HepG2 (cell line): ENCODE results near the gene SLC13A5. TPM values are rescaled to one million over a fixed set of nuclear protein-coding genes. Genes with fewer than 3 reads are reported as not detected.

Source experiments
- FOSL2 ChIP-seq: sonication (generic); formaldehyde crosslinking; IDR thresholded peaks from 2 replicates; pipeline ENCODE4 v1.4.0; 2020; ENCODE audit warnings: missing genetic modification reagents
- HOMEZ ChIP-seq: IDR thresholded peaks from 2 replicates; pipeline ENCODE4 v1.6.1; 2016; ENCODE audit warnings: low read depth
- NFYB ChIP-seq: sonication (generic); formaldehyde crosslinking; IDR thresholded peaks from 2 replicates; pipeline ENCODE4 v1.4.0; 2020; ENCODE audit warnings: missing genetic modification reagents
- ONECUT2 ChIP-seq: sonication (generic); formaldehyde crosslinking; IDR thresholded peaks from 2 replicates; pipeline ENCODE4 v1.4.0; 2020; ENCODE audit warnings: missing genetic modification reagents
- TBP ChIP-seq: sonication (generic); formaldehyde crosslinking; IDR thresholded peaks from 2 replicates; pipeline ENCODE4 v1.5.0; 2020; ENCODE audit warnings: missing genetic modification reagents
- THAP7 ChIP-seq: sonication (generic); formaldehyde crosslinking; IDR thresholded peaks from 2 replicates; pipeline ENCODE4 v1.8.1; 2023; ENCODE audit warnings: mild to moderate bottlenecking, missing genetic modification reagents
- TOPORS ChIP-seq: sonication (generic); formaldehyde crosslinking; IDR thresholded peaks from 2 replicates; pipeline ENCODE4 v1.8.0; 2023; ENCODE audit warnings: mild to moderate bottlenecking, missing genetic modification reagents
- ZNF547 ChIP-seq: sonication (generic); formaldehyde crosslinking; IDR thresholded peaks from 2 replicates; pipeline ENCODE4 v1.5.1; 2020; ENCODE audit warnings: mild to moderate bottlenecking, missing genetic modification reagents
- ZNF687 ChIP-seq: sonication (generic); formaldehyde crosslinking; IDR thresholded peaks from 2 replicates; pipeline ENCODE4 v1.5.1; 2020; ENCODE audit warnings: mild to moderate bottlenecking, missing genetic modification reagents, moderate library complexity
- ZNF790 ChIP-seq: sonication (generic); formaldehyde crosslinking; IDR thresholded peaks from 2 replicates; pipeline ENCODE4 v1.8.0; 2022; ENCODE audit warnings: missing genetic modification reagents, mild to moderate bottlenecking, borderline replicate concordance
- ZNF816 ChIP-seq: sonication (generic); formaldehyde crosslinking; IDR thresholded peaks from 2 replicates; pipeline ENCODE4 v1.8.0; 2022; ENCODE audit warnings: missing genetic modification reagents, mild to moderate bottlenecking, borderline replicate concordance
- ZNF850 ChIP-seq: sonication (generic); formaldehyde crosslinking; conservative IDR thresholded peaks from 2 replicates; pipeline ENCODE4 v1.9.0; 2021; ENCODE audit warnings: mild to moderate bottlenecking, missing genetic modification reagents
- polyA plus RNA-seq, 8 experiments: library from polyadenylated mRNA; depleted of rRNA in 3 of 8; stranded (reverse) in 7 of 8; unstranded in 1 of 8; fragments of >200 nt; fragmentation: Illumina TruSeq in 4 of 8; extraction: Trizol in 4 of 8; gene quantifications; 2 replicates each; pipeline versions ENCODE4 v1.2.1 to v1.2.3, GENCODE V29; 2011 to 2016; ENCODE audit warnings: low read depth in 4 of 8, missing spikeins in 1 of 8, mixed read lengths in 1 of 8; ENCODE audit not compliant: insufficient read depth in 1 of 8
- total RNA-seq, 5 experiments: library from RNA; depleted of rRNA; stranded (reverse); fragments of >200 nt; fragmentation: Illumina TruSeq; extraction: Trizol; gene quantifications; 2 replicates each; pipeline ENCODE4 v1.2.3, GENCODE V29; 2016; ENCODE audit warnings: low read depth in 1 of 5

Gene SLC13A5
- total and polyA plus RNA-seq, 2 of the 13 experiments (the other 11 are each of a cell fraction or from before 2014, with no cell fraction given): 42.8 to 310 TPM

- TF ChIP-seq ZNF687 (peak; percentile 78), THAP7 (CRISPR knock-in tag) (no peak), HOMEZ (no peak), ONECUT2 (CRISPR knock-in tag) (no peak), TOPORS (CRISPR knock-in tag) (no peak), ZNF850 (no peak), ZNF790 (CRISPR knock-in tag) (no peak), FOSL2 (0 out of 2 replicates have a peak, but pooled peaks have one; percentile 23), ZNF816 (no peak), ZNF547 (no peak), TBP (CRISPR knock-in tag) (no peak), NFYB (CRISPR knock-in tag) (no peak)
Observed at GRCh38 chr17:6711081-6711674, 2.0 kb downstream of the SLC13A5 start (continued).
